H1 (cell line): Measurements from ENCODE around the gene SLC47A2. TPM values are rescaled to one million over a fixed set of nuclear protein-coding genes. Genes with fewer than 3 reads are reported as not detected.

Experiments
- EZH2 ChIP-seq: fragments of 200-600 bp; sonication (generic); IDR thresholded peaks from 2 replicates; pipeline ENCODE4 v1.7.1; 2012; ENCODE audit warnings: low read depth, mild to moderate bottlenecking, moderate library complexity, low read length, inconsistent platforms; ENCODE audit not compliant: severe bottlenecking
- FOSL1 ChIP-seq: IDR thresholded peaks from 2 replicates; pipeline ENCODE4 v1.6.1; 2011; ENCODE audit warnings: mild to moderate bottlenecking, low read depth, low read length, moderate library complexity; ENCODE audit not compliant: insufficient read depth
- HDAC6 ChIP-seq: IDR thresholded peaks from one replicate; pipeline ENCODE4 v1.7.1; 2012; ENCODE audit warnings: low read depth, mild to moderate bottlenecking, inconsistent platforms, low read length, moderate library complexity
- JUN ChIP-seq: IDR thresholded peaks from 2 replicates; pipeline ENCODE4 v1.6.1; 2011; ENCODE audit warnings: low read depth, mild to moderate bottlenecking, improper control_type of control experiment, low read length
- RBBP5 ChIP-seq: IDR thresholded peaks from 2 replicates; pipeline ENCODE4 v1.7.1; 2012; ENCODE audit warnings: low read depth, mild to moderate bottlenecking, inconsistent platforms, low read length, moderate library complexity, borderline replicate concordance
- TBP ChIP-seq: IDR thresholded peaks from 2 replicates; pipeline ENCODE4 v1.6.1; 2011; ENCODE audit warnings: low read depth, low read length, improper control_type of control experiment
- polyA plus RNA-seq, 7 experiments: library from polyadenylated mRNA; depleted of rRNA in 3 of 7; stranded (reverse) in 5 of 7; unstranded in 2 of 7; fragments of >200 nt in 5 of 7; fragments of 200-250 nt in 2 of 7; gene quantifications; 1 replicate in 5 of 7; 2 replicates in 1 of 7; 4 replicates in 1 of 7; pipeline versions ENCODE4 v1.2.1 to v1.2.3, GENCODE V29; 2011 to 2013; ENCODE audit warnings: missing spikeins in 2 of 7, mixed read lengths in 2 of 7
- total RNA-seq: library from RNA; stranded (reverse); fragmentation: NEBNext Ultra II Directional; extraction: Animal tissue kit (Norgen Biotek cat#: 25700); gene quantifications from 2 replicates; pipeline ENCODE4 v1.2.1, GENCODE V29; 2021

The SLC47A2 gene
- total and polyA plus RNA-seq, 2 of the 8 experiments (the other 6 are each of a cell fraction or from before 2014, with no cell fraction given), result not detected

DNA sequence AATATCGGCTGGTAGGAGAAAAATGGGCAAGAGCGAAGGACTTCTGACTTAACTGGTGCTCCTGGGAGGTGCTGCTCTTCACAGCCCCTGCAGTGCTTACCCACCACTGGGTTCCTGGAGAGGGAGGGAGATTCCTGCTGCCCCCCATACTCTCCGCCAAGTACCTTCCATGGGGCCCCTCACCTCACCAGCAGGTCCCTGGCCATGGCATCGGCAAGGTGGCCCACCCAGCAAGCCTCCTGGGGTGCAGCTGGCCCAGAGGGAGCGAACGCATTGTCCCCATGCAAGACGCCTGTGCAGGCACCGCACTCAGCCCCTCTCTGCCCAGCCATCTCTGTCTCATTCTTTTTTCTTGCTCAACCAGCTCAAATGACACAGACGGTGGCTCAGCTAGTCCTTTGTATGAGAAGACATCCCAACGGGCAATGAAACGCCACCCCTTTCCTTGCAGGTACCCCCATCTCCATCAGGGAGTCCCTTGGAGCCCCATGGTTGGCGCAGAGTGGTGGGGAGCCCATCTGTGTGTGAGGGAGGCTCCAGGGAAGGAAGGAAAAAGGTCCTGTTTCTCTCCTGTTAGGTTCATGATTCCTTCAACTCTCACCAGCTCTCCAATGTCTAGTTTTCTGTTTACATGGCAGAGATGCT is 41.3 kb upstream of the SLC47A2 start (continued):
- TF ChIP-seq TBP, result no peak
- no peak for TF ChIP-seq HDAC6
- TF ChIP-seq FOSL1, result no peak
- TF ChIP-seq RBBP5, result no peak
- TF ChIP-seq EZH2, result no peak
- TF ChIP-seq JUN, result no peak
